HG03575 (cell line): ENCODE results near the gene ODC1.

Experiments
- ATAC-seq: cut with Tn5 transposase; IDR thresholded peaks from one replicate; pipeline ENCODE4 v1.9.1; 2021; ENCODE audit not compliant: unreplicated experiment, insufficient number of reproducible peaks, low FRiP score; ENCODE audit errors: extremely low read depth

The ODC1 gene

GRCh38 chr2:10407841-10408648, 40.1 kb downstream of the ODC1 start:
- no peak for ATAC-seq

- no peak for ATAC-seq
Observed at GRCh38 chr2:10407432-10407831, 40.7 kb downstream of the ODC1 start.

- ATAC-seq: no peak
Observed at GRCh38 chr2:10406491-10407188, 41.5 kb downstream of the ODC1 start.

GRCh38 chr2:10406016-10406415, 42.1 kb downstream of the ODC1 start:
- ATAC-seq: no peak

- ATAC-seq: no peak
Observed at GRCh38 chr2:10405448-10405847, 42.7 kb downstream of the ODC1 start.

- no peak for ATAC-seq
Observed at GRCh38 chr2:10404324-10405143, 43.6 kb downstream of the ODC1 start.

GRCh38 chr2:10402653-10403215, 45.4 kb downstream of the ODC1 start:
- ATAC-seq: no peak

GRCh38 chr2:10402062-10402585, 46.0 kb downstream of the ODC1 start:
- no peak for ATAC-seq

- no peak for ATAC-seq
Observed at GRCh38 chr2:10400978-10401951, 46.9 kb downstream of the ODC1 start.

GRCh38 chr2:10400568-10400977, 47.6 kb downstream of the ODC1 start:
- ATAC-seq: no peak

GRCh38 chr2:10400002-10400401, 48.1 kb downstream of the ODC1 start:
- ATAC-seq: no peak

GRCh38 chr2:10399358-10399757, 48.8 kb downstream of the ODC1 start:
- no peak for ATAC-seq

GRCh38 chr2:10398496-10398895, 49.6 kb downstream of the ODC1 start:
- ATAC-seq: no peak

GRCh38 chr2:10397878-10398277, 50.2 kb downstream of the ODC1 start:
- ATAC-seq: no peak

GRCh38 chr2:10397297-10397875, 50.7 kb downstream of the ODC1 start:
- ATAC-seq: no peak

- no peak for ATAC-seq
Observed at GRCh38 chr2:10396464-10396863, 51.7 kb downstream of the ODC1 start.

- no peak for ATAC-seq
Observed at GRCh38 chr2:10395893-10396292, 52.2 kb downstream of the ODC1 start.

- no peak for ATAC-seq
Observed at GRCh38 chr2:10393640-10393982, 54.5 kb downstream of the ODC1 start.
